K562 (cell line): ENCODE measurements around the gene TMEM217. TPM values are rescaled to one million over a fixed set of nuclear protein-coding genes. Genes with fewer than 3 reads are reported as not detected.
A peak's percentile ranks its signal among the peaks of the same experiment; 100 is the strongest.

Source experiments
- ARID4B ChIP-seq: sonication (generic); formaldehyde crosslinking; IDR thresholded peaks from 2 replicates; pipeline ENCODE4 v1.8.0; 2022; ENCODE audit warnings: mild to moderate bottlenecking, missing genetic modification reagents
- GABPA ChIP-seq: fragments of 200-800 bp; sonication (Bioruptor generic); conservative IDR thresholded peaks from 2 replicates; pipeline ENCODE4 v1.6.1; 2016; ENCODE audit warnings: low read depth, missing genetic modification characterization, missing compliant biosample characterization
- MGA ChIP-seq: fragments of 450-650 bp; IDR thresholded peaks from 2 replicates; pipeline ENCODE4 v1.6.1; 2016; ENCODE audit warnings: mild to moderate bottlenecking, moderate library complexity
- POLR2AphosphoS5 ChIP-seq: IDR thresholded peaks from 2 replicates; pipeline ENCODE4 v1.6.1; 2011; ENCODE audit warnings: mild to moderate bottlenecking, low read depth, low read length, moderate library complexity; ENCODE audit not compliant: control insufficient read depth, insufficient read depth
- RBM39 ChIP-seq: fragments of 200-400 bp; formaldehyde crosslinking; optimal IDR thresholded peaks from 2 replicates; pipeline ENCODE3; 2018; ENCODE audit warnings: low read depth, low read length
- SAFB ChIP-seq: fragments of 200-400 bp; formaldehyde crosslinking; IDR thresholded peaks from 2 replicates; pipeline ENCODE4 v1.6.1; 2017; ENCODE audit warnings: low read depth, low read length, borderline replicate concordance
- STAT5A ChIP-seq: IDR thresholded peaks from 2 replicates; pipeline ENCODE4 v1.6.1; 2012; ENCODE audit warnings: low read length, inconsistent platforms, borderline replicate concordance
- TAF15 ChIP-seq: fragments of 200-400 bp; formaldehyde crosslinking; IDR thresholded peaks from 2 replicates; pipeline ENCODE4 v1.6.1; 2017; ENCODE audit warnings: mild to moderate bottlenecking, low read depth, low read length, moderate library complexity
- ZSCAN29 ChIP-seq: fragments of 450-650 bp; IDR thresholded peaks from 2 replicates; pipeline ENCODE4 v1.6.1; 2017
- polyA plus RNA-seq, 8 experiments: library from polyadenylated mRNA; depleted of rRNA in 4 of 8; stranded (reverse) in 5 of 8; unstranded in 3 of 8; fragments of >200 nt; fragmentation: Nextera tagmentation in 2 of 8; fragmentation: Illumina TruSeq in 1 of 8; extraction: Ambion mirVana in 2 of 8; extraction: Trizol in 1 of 8; gene quantifications; 2 replicates each; pipeline versions ENCODE4 v1.2.1 to v1.2.3, GENCODE V29; 2011 to 2014; ENCODE audit warnings: inconsistent platforms in 1 of 8, missing spikeins in 1 of 8
- total RNA-seq, 7 experiments: library from RNA; depleted of rRNA in 6 of 7; stranded (reverse); fragments of >200 nt in 6 of 7; fragmentation: Illumina TruSeq in 2 of 7; extraction: Trizol in 2 of 7; gene quantifications; 2 replicates each; pipeline versions ENCODE4 v1.2.1 to v1.2.3, GENCODE V29; 2011 to 2021; ENCODE audit warnings: low replicate concordance in 1 of 7

The TMEM217 gene
- total and polyA plus RNA-seq, 9 of the 15 experiments (the other 6 are each of a cell fraction or from before 2014, with no cell fraction given) = 1.3 to 8.0 (median 1.9) TPM

GRCh38 chr6:37171201-37171969 is 86.6 kb downstream of the TMEM217 start (continued):
- TF ChIP-seq ZSCAN29 (peak; percentile 97), MGA (no peak), POLR2AphosphoS5 (peak; percentile 8; the same call in 1 of the 2 replicates), RBM39 (no peak), TAF15 (no peak), SAFB (no peak), STAT5A (no peak), GABPA (tag) (no peak), ARID4B (CRISPR knock-in tag) (peak; percentile 36; the same call in 1 of the 2 replicates)
